NCI-H2081 (cell line): ENCODE measurements around the gene SLC24A3.

ENCODE experiments used
- DNase-seq, 2 experiments: peaks; one replicate each; lab custom pipeline; 2025; lab: John Stamatoyannopoulos, UW

The SLC24A3 gene

GRCh38 chr20:19212469-19212815 lies at the start of gene SLC24A3:
Gene SLC24A3, plus strand, starts transcription at chr20:19212642.
- DNase-seq, result peak in 1 of 2 experiments; percentile 35

- no peak for DNase-seq
Observed at GRCh38 chr20:19170148-19170547, 42.3 kb upstream of the SLC24A3 start.

DNA sequence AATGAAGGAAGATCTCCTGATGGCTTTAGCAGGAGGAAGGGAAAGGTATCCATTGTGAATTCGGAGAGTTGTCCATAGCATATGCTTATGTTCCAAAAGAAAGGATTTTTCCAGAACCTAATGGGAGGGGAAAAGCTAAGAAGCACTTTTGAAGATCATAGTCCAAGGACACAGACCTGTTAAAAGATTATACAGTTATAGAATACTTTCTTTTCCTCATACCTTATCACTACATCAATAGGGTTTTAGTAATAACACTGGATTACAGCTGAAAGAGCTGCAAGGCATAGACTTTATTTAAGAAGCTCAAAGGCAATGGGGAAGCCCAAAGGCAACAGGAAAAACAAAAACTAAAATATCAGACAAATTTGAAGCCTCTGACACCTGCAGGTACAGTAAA lies 39.8 kb upstream of the SLC24A3 start:
- no peak for DNase-seq

- DNase-seq, result no peak
Observed at GRCh38 chr20:19176470-19177052, 35.9 kb upstream of the SLC24A3 start.

DNA sequence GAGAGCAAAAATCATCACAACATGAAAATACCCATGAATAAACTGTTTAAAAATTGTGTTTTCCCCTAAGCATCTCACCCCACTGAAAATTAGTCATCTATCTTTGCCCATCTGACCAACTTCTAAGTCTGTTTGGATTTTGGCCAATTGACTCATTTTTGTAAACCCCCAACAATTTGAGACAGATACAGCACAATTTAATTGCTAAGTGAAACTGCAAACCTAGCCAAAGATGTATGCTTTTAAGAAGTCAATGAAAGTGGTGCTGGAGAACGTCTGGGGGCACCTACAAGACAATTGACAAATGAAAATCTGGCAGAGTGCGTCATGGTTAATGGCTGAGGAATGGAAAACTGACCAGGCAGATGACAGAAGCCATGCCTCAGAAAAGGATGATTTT lies 30.9 kb upstream of the SLC24A3 start:
- DNase-seq, result no peak

- DNase-seq, result no peak
Observed at GRCh38 chr20:19185083-19185482, 27.4 kb upstream of the SLC24A3 start.

- DNase-seq, result no peak
Observed at GRCh38 chr20:19193349-19193748, 19.1 kb upstream of the SLC24A3 start.

- peak; percentile 53 to 56 for DNase-seq
Observed at GRCh38 chr20:19205981-19206396, 6.5 kb upstream of the SLC24A3 start.

DNA sequence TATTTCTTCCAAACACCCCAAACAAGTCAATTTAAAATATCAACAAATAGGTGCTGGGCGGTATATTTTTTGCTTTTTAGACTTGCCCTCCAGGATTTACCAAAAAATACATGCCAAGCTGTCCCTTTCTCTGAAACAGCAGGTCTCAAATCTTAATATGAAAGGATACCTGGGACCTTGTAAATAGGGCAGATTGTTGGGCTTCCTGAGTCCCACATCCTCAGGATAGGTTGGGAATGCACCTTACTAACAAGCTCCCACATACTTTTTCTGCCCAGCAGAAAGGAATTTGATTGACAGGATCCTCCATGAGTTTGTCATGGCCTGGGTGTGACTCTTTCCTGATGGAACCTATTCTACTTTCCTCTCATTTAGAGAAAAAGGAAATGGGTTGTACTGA lies 4.9 kb upstream of the SLC24A3 start:
- no peak for DNase-seq

GRCh38 chr20:19210391-19211155 lies 1.9 kb upstream of the SLC24A3 start:
- DNase-seq, result no peak

DNA sequence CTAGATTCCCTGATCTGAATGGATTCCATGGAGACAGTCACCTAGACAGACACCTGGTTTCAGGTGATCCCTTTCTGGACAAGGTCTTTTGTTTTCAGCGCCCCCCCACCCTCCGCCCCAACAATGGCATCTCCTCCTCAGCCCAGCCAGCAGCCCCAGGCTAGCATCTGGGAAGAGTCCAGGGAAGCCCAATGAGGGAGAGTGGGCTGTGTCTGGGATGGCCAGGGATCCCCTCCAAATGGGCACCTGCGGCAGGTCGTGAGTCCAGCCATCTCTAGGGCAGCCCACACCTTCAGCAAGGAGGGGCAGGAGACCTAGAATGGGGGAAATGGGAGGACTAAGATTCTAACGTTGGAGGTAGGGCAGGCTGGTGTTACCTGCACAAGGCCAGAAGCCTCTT lies 1.2 kb upstream of the SLC24A3 start:
- DNase-seq, result no peak

DNA sequence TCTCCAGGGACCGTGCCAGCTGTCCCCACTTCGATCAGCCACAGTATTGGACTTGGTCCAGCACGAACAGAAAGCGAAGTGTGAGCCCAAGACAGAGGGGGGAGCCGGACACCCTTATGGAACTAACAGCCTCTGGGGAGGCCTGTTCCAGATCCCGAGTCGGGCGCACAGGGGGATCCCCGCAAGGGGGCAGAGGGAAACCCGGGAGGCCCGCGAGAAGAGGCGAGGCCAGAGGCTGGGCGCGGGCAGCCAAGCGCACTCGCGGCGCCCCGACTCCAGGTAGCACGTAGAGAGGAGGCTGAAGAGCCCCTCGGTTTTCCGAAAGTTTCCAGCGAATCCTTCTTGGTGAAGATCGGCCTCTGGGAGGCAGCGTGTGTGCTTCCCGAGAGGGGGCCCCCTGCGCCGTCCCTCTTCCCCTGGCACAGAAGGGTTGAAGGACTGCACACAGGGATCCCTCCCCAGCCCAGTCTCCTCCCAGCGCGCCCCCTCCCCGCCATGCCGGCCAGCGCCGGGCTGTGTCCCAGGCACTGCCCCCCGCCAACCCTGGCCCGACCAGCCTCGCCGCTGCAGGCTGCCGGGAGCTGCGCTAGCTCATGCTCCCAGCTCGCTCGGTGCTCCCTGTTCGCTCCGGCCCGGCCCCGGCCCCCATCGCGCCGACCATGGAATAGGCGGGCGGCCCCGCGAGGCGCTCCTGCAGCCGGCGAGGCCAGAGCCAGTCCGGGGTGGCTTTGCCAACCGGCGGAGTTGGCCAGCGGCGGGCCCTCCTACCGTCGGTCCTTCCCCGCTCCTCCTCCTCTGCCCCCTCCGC lies 577 bp upstream of the SLC24A3 start:
- peak; percentile 30 to 36 for DNase-seq

- peak; percentile 62 to 71 for DNase-seq
Observed at GRCh38 chr20:19212821-19213502, 520 bp downstream of the SLC24A3 start.

- DNase-seq, result no peak
Observed at GRCh38 chr20:19213946-19214490, 1.6 kb downstream of the SLC24A3 start.

DNA sequence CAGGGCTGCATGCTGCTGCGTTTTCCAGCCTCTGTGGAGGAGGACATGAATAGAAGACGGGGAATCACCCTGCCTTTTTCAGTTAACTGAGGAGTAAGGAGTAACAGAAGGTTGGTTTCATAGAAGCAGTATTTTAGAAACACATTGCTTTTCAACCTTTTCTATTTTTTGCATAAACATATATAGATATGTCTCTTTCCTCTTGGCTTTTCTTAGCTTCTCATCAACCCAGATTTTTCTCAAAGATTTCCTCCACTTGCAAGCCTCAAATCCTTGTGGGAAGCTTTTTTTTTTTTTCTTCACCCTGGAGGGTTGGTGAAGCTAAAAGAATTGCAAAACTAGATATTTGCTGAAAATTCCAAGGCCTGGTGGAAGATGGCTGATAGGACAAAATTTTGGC lies 6.0 kb downstream of the SLC24A3 start:
- no peak for DNase-seq

GRCh38 chr20:19222520-19223040 lies 10.1 kb downstream of the SLC24A3 start:
- no peak for DNase-seq

DNA sequence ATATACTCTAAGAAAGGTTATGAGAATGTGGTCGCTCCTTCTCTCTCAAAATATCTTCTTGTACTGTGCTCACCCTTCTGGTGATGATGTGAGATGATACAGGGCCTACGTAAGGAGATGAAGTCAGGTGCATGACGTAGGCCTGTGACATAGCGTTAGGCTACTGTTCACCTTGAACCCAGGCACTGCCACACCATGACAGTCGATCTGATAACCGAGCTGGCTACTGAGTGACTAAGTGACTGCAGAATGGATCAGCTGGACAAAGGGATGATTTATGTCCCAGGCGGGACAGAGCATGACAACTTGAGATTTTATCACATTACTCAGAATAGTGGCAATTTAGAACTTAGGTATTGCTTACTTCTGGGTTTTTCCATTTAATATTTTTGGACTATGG lies 11.2 kb downstream of the SLC24A3 start:
- DNase-seq, result no peak

DNA sequence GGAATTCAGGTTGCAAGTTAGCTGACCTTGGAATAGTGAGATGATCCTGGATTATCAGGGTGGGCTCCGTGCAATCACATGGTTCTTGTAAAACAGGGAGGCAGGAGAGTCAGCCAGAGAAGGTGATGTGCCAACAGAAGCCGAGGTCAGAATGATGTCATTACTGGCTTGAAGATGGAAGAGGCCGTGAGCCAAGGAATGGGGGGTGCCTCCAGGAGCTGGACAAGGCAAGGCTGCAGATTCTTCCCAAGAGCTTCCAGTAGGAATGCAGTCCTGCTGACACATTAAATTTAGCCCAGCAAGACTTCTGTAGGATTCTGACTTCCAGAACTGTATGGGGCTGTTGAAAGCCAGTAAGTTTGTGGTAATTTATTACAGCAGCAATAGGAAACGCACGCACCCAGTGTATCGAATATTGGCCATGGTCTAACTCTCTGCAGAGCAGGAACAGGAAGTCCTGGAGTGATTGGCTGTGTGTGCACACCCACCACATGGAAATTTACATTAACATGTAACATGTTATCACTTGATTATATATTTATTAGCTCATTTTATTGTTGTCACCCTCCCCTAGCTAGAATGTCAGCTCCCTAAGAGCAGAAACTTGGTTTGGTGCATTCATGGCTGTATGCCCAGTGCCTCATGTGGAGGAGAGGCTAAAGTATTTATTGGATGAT lies 19.1 kb downstream of the SLC24A3 start:
- DNase-seq, result no peak

- no peak for DNase-seq
Observed at GRCh38 chr20:19232997-19233794, 20.8 kb downstream of the SLC24A3 start.

- no peak for DNase-seq
Observed at GRCh38 chr20:19236371-19237055, 24.1 kb downstream of the SLC24A3 start.
